GM18861 (cell line): ENCODE data around the gene TSPYL4.
"Not testable (repeated sequence)": the region's sequence is repeated elsewhere in the genome, so short reads cannot be mapped to it uniquely, and the experiment has no call there.

Source experiments
- ATAC-seq: cut with Tn5 transposase; IDR thresholded peaks from one replicate; pipeline ENCODE4 v1.9.1; 2021; ENCODE audit not compliant: unreplicated experiment

Gene TSPYL4

GRCh38 chr6:116253505-116254296 is at the start of gene TSPYL4:
Gene TSPYL4 (minus strand): TSS chr6:116254075. CDS start chr6:116254008, 67 bp downstream.
- ATAC-seq: peak; percentile 99

GRCh38 chr6:116301104-116301503 is 47.2 kb upstream of the TSPYL4 start:
- no peak for ATAC-seq

- ATAC-seq: no peak
These were observed 46.7 kb upstream of the TSPYL4 start for GRCh38 chr6:116300566-116300965.

GRCh38 chr6:116298973-116299372 is 45.1 kb upstream of the TSPYL4 start:
- ATAC-seq: peak; percentile 91

GRCh38 chr6:116298273-116298672 is 44.4 kb upstream of the TSPYL4 start:
- ATAC-seq: no peak

GRCh38 chr6:116292553-116292952 is 38.7 kb upstream of the TSPYL4 start:
- no peak for ATAC-seq

- ATAC-seq: no peak
These were observed 38.0 kb upstream of the TSPYL4 start for GRCh38 chr6:116291701-116292396.

- no peak for ATAC-seq
These were observed 36.9 kb upstream of the TSPYL4 start for GRCh38 chr6:116290799-116291198.

GRCh38 chr6:116289876-116290275 is 36.0 kb upstream of the TSPYL4 start:
- ATAC-seq: no peak

GRCh38 chr6:116287689-116288282 is 33.9 kb upstream of the TSPYL4 start:
- no peak for ATAC-seq

GRCh38 chr6:116286773-116287358 is 33.0 kb upstream of the TSPYL4 start:
- no peak for ATAC-seq

GRCh38 chr6:116284984-116285383 is 31.1 kb upstream of the TSPYL4 start:
- ATAC-seq: not testable (repeated sequence)

GRCh38 chr6:116283191-116283590 is 29.3 kb upstream of the TSPYL4 start:
- no peak for ATAC-seq

- ATAC-seq: no peak
These were observed 28.8 kb upstream of the TSPYL4 start for GRCh38 chr6:116282698-116283097.

- ATAC-seq: no peak
These were observed 27.1 kb upstream of the TSPYL4 start for GRCh38 chr6:116280933-116281316.

GRCh38 chr6:116280161-116280932 is 26.5 kb upstream of the TSPYL4 start:
- ATAC-seq: no peak

GRCh38 chr6:116279232-116280160 is 25.6 kb upstream of the TSPYL4 start, which contains the start of gene TSPYL1:
Gene TSPYL1 (minus strand): TSS chr6:116279930. CDS start chr6:116279830, 100 bp downstream.
- peak; percentile 90 for ATAC-seq

- ATAC-seq: no peak
These were observed 25.0 kb upstream of the TSPYL4 start for GRCh38 chr6:116278854-116279231.

GRCh38 chr6:116278481-116278829 is 24.6 kb upstream of the TSPYL4 start:
- no peak for ATAC-seq

- no peak for ATAC-seq
These were observed 23.2 kb upstream of the TSPYL4 start for GRCh38 chr6:116277124-116277523.
